Motor neuron (in vitro differentiated cells): ENCODE data around the gene CFAP119. TPM values are rescaled to one million over a fixed set of nuclear protein-coding genes. Genes with fewer than 3 reads are reported as not detected.

ENCODE experiments used
- ATAC-seq, 8 experiments: fragments of 200-7000 bp; cut with Tn5 transposase; replicated peaks in 6 of 8; 2 replicates each; pipeline ENCODE4 v1.8.0; 2021; ENCODE audit warnings: mild to moderate bottlenecking in 8 of 8, moderate library complexity in 8 of 8
- H3K27ac ChIP-seq, 2 donors: fragments of 250-450 bp; sonication (Bioruptor Pico); 2 replicates each; pipeline ENCODE4 v1.9.0; 2021; ENCODE audit warnings: antibody characterized with exemption in 2 of 2, mild to moderate bottlenecking in 2 of 2, moderate library complexity in 1 of 2
- H3K4me1 ChIP-seq, 2 donors: fragments of 250-450 bp; sonication (Bioruptor Pico); replicated peaks in 1 of 2; 2 replicates each; pipeline ENCODE4 v1.6.1; 2021; ENCODE audit warnings: antibody characterized with exemption in 2 of 2, mild to moderate bottlenecking in 2 of 2, moderate library complexity in 1 of 2
- H3K4me3 ChIP-seq, 5 donors: fragments of 250-450 bp; sonication (Bioruptor Pico); 2 replicates each; pipeline ENCODE4 v1.9.0; 2021; ENCODE audit warnings: antibody characterized with exemption in 5 of 5, mild to moderate bottlenecking in 5 of 5, moderate library complexity in 4 of 5
- WGBS, 10 experiments: fragments of 450-650 bp; shearing (Covaris generic); methylation state at CpG; one replicate each; pipeline ENCODE4 v1.0.0; 2022; 5-methylcytosine and 5-hydroxymethylcytosine counted together
- in situ Hi-C, 9 experiments: fragments of 400-800 bp; cut with MboI; loops; one replicate each; pipeline ENCODE4 v1.15.0; 2021; ENCODE audit warnings: low sequenced_read_pairs in 9 of 9, low pct_unique_long_range_greater_than_20kb in 2 of 9; ENCODE audit not compliant: unreplicated experiment in 9 of 9
- total RNA-seq, 8 experiments: library from RNA; unstranded; fragments of 300-600 nt; gene quantifications; 2 replicates each; pipeline versions ENCODE4 v1.2.3 to v1.2.4, GENCODE V29; 2022

The CFAP119 gene
- total RNA-seq, 8 experiments from 2014 or later, result 4.5 to 24.1 (median 11.4) TPM

DNA sequence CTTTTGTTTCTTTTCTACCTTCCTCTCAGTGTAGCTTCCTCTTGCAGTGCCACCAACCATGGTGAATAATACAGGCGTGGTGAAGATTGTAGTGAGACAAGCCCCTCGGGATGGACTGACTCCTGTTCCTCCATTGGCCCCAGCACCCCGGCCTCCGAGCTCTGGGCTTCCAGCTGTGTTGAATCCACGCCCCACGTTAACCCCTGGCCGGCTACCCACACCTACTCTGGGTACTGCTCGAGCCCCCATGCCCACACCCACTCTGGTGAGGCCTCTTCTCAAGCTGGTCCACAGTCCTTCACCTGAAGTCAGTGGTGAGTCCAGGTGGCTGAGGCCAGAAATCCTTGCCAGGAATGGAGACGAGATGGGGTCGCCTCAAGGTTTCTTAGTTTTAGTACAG, 38.9 kb downstream of the CFAP119 start:
- WGBS, 10 experiments, result 80 to 100% (median 90%) methylated on average over 1 to 6 of the region's 10 CpGs; no CpG with 5 or more reads in 4 of the 10 experiments
- no peak overlapping the region for H3K4me3 ChIP-seq
- H3K4me1 ChIP-seq, result no peaks in the 10 kb centered on the region
- ATAC-seq, result no peak
- in situ Hi-C loops, result no loop called here
- no peak overlapping the region for H3K27ac ChIP-seq

DNA sequence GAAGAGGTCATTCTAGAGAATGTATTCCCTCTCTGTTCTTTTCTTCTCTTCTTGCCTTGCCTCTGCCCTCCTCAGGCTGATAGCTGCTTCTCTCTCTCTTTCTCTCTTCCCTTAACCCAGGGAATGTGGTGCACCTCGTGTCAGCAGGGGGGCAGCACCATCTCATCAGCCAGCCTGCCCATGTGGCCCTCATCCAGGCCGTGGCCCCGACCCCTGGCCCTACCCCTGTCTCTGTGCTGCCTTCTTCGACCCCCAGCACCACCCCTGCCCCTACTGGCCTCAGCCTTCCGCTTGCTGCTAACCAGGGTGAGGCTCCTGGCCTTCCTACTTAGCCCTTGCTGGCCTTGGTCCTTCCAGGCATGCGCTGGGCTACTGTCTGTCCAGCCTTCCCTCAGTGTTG, 39.4 kb downstream of the CFAP119 start:
- in situ Hi-C loops, result no loop called here
- H3K4me3 ChIP-seq, result no peak overlapping the region
- H3K4me1 ChIP-seq, result no peaks in the 10 kb centered on the region
- WGBS, 10 experiments, result 57 to 100% (median 70%) methylated on average over 1 to 3 of the region's 6 CpGs; no CpG with 5 or more reads in 4 of the 10 experiments
- no peak overlapping the region for H3K27ac ChIP-seq
- ATAC-seq, result no peak

DNA sequence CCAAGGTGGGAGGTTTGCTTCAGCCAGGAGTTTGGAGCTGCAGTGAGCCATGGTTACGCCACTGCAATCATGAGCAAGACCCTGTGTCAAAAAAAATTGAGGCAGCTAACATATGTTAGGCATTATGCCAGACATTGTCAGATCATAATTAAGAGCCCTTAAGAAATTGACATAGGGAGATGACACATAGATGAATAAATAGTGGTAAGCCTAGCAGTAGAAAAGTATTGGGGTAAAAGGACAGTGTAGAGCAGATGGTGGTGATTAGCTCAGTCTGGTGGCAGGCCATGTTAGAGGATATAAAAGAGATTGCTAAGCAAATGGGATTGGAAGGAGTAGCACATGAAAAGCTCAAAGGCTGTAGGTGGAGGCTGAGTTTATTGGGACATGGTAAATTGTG, 40.3 kb downstream of the CFAP119 start:
- in situ Hi-C loops, result no loop called here
- Histone ChIP-seq H3K27ac (no peak overlapping the region), H3K4me1 (no peaks in the 10 kb centered on the region), H3K4me3 (no peak overlapping the region)
- peak in 1 of 8 experiments; percentile 42 for ATAC-seq
- WGBS, 10 experiments, result 100% methylated on average over 1 of the region's 1 CpG; no CpG with 5 or more reads in 6 of the 10 experiments

DNA sequence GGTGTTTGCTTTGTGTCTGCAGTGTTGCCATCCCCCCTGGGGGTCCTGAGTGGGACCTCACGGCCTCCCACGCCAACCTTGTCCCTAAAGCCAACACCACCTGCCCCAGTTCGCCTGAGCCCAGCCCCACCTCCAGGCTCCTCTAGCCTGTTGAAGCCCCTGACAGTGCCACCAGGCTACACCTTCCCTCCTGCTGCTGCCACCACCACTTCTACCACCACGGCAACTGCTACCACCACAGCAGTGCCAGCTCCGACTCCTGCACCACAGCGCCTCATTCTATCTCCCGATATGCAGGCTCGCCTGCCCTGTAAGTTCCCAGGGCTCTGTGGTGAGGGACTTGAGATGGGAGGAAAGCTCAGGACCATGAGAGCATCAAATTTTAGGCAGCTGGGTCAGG, 40.7 kb downstream of the CFAP119 start:
- ATAC-seq, result no peak
- WGBS, 10 experiments, result 67 to 97% (median 80%) methylated on average over 2 to 5 of the region's 8 CpGs; no CpG with 5 or more reads in 7 of the 10 experiments
- Histone ChIP-seq H3K4me1 (no peaks in the 10 kb centered on the region), H3K4me3 (no peak overlapping the region), H3K27ac (no peak overlapping the region)
- in situ Hi-C loops, result no loop called here

- ATAC-seq, result no peak
- H3K27ac ChIP-seq, result no peak overlapping the region
- H3K4me1 ChIP-seq, result no peaks in the 10 kb centered on the region
- 90 to 100% (median 99%) methylated on average over 1 to 5 of the region's 9 CpGs for WGBS, 10 experiments
- no peak overlapping the region for H3K4me3 ChIP-seq
- in situ Hi-C loops, result no loop called here
These were observed 41.2 kb downstream of the CFAP119 start for GRCh38 chr16:30720694-30721093.

- WGBS, 10 experiments, result 58 to 100% (median 92%) methylated on average over 1 to 9 of the region's 11 CpGs; no CpG with 5 or more reads in 1 of the 10 experiments
- ATAC-seq, result no peak
- Histone ChIP-seq H3K4me1 (no peaks in the 10 kb centered on the region), H3K4me3 (no peak overlapping the region), H3K27ac (no peak overlapping the region)
- in situ Hi-C loops, result no loop called here
These were observed 41.8 kb downstream of the CFAP119 start for GRCh38 chr16:30720086-30720485.

DNA sequence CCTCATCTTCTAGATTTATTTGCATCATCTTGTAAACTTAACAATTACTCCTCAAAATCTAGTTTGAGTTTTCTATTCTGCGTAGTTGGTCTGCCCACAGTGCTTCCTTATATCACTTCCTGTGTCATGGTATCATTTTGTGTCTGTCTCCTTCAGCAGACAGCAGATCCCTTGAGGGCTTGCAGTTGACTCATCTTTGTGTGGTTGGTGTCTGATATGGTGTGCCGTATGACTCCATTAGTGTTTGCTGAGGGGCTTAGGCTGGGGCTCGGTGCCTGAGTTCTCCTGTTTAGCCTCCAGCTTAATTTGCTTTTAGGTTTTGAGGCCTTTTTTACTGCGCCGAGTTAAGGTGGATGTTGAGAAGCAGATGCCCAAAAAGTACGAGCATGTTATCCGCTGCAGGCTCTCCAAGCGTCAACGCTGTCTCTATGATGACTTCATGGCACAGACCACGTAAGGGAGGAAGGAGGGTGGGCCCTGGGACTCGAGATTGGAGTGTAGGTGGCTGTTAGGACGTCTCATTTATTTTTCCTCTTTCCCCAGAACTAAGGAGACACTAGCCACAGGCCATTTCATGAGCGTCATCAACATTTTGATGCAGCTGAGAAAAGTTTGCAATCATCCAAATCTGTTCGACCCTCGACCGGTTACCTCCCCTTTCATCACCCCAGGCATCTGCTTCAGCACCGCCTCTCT, 46.0 kb downstream of the CFAP119 start:
- no peak overlapping the region for H3K4me3 ChIP-seq
- H3K27ac ChIP-seq, result no peak overlapping the region
- no peaks in the 10 kb centered on the region for H3K4me1 ChIP-seq
- in situ Hi-C loops, result no loop called here
- 87 to 100% (median 96%) methylated on average over 1 to 16 of the region's 17 CpGs for WGBS, 10 experiments
- no peak for ATAC-seq

- no peak for ATAC-seq
- H3K4me1 ChIP-seq, result no peaks in the 10 kb centered on the region
- in situ Hi-C loops, result no loop called here
- WGBS, 10 experiments, result 83 to 100% (median 100%) methylated on average over 1 of the region's 1 CpG; no CpG with 5 or more reads in 4 of the 10 experiments
- H3K27ac ChIP-seq, result no peak overlapping the region
- no peak overlapping the region for H3K4me3 ChIP-seq
These were observed 50.1 kb downstream of the CFAP119 start for GRCh38 chr16:30711712-30712111.

DNA sequence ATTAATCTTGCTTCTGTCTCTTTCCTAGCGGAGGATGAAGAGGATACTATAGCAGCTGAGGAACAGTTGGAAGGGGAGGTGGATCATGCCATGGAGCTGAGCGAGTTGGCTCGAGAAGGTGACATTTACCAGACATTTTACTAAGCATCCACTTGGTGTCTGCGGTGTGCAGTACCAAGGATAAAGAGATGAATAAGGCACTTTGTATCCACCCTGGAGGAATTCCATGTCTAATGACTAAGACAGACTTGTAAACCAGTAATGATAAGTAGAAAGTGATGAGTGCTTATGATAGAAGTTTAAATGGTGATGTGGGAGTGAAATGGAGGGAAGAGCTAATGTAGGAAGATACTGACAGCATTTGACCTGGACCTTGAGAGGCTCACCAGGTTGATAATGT, 50.9 kb downstream of the CFAP119 start:
- 80 to 100% (median 100%) methylated on average over 1 to 4 of the region's 4 CpGs; no CpG with 5 or more reads in 1 of the 10 experiments for WGBS, 10 experiments
- Histone ChIP-seq H3K4me1 (no peaks in the 10 kb centered on the region), H3K27ac (no peak overlapping the region), H3K4me3 (no peak overlapping the region)
- in situ Hi-C loops, result no loop called here
- ATAC-seq, result no peak

Other genes with a start within 250 kb of the CFAP119 start
- 10 to 100 TPM; 19.2 to 50.4 (median 36.7) TPM for gene ZNF768, start 235.5 kb downstream of the CFAP119 start, total RNA-seq
- 10 to 100 TPM in 3 of 8 experiments, 1 to 10 TPM in 5; 5.2 to 15.2 (median 8.1) TPM for gene ZNF747, start 227.2 kb downstream of the CFAP119 start, total RNA-seq
- gene ZNF764, start 203.7 kb downstream of the CFAP119 start, total RNA-seq, result 10 to 100 TPM in 3 of 8 experiments, 1 to 10 TPM in 5; 3.4 to 13.0 (median 9.3) TPM
- gene ZNF688, start 190.3 kb downstream of the CFAP119 start, total RNA-seq, result 10 to 100 TPM in 2 of 8 experiments, 1 to 10 TPM in 6; 4.5 to 13.8 (median 8.0) TPM
- 10 to 100 TPM in 5 of 8 experiments, 1 to 10 TPM in 3; 4.9 to 15.0 (median 11.2) TPM for gene ZNF785, start 176.4 kb downstream of the CFAP119 start, total RNA-seq
- gene ZNF689, start 151.7 kb downstream of the CFAP119 start, total RNA-seq, result 10 to 100 TPM in 4 of 8 experiments, 1 to 10 TPM in 4; 6.0 to 18.7 (median 10.1) TPM
- 10 to 100 TPM; 12.4 to 30.7 (median 19.9) TPM for gene PRR14, start 111.1 kb downstream of the CFAP119 start, total RNA-seq
- 10 to 100 TPM; 17.4 to 53.3 (median 29.4) TPM for gene FBRS, start 103.6 kb downstream of the CFAP119 start, total RNA-seq
- 10 to 100 TPM in 5 of 8 experiments, 1 to 10 TPM in 3; 6.1 to 47.8 (median 11.3) TPM for gene SRCAP, start 62.9 kb downstream of the CFAP119 start, total RNA-seq
- gene PHKG2, start 13.6 kb downstream of the CFAP119 start, total RNA-seq, result 10 to 100 TPM; 12.0 to 35.7 (median 18.6) TPM
- 100 to 1,000 TPM in 2 of 8 experiments, 10 to 100 TPM in 6; 65.9 to 124 (median 90.3) TPM for gene RNF40, start 260 bp upstream of the CFAP119 start, total RNA-seq
- 10 to 100 TPM in 7 of 8 experiments, 1 to 10 TPM in 1; 7.9 to 32.4 (median 21.1) TPM for gene ZNF629, start 25.1 kb upstream of the CFAP119 start, total RNA-seq
- 10 to 100 TPM; 16.7 to 40.3 (median 20.5) TPM for gene BCL7C, start 132.0 kb upstream of the CFAP119 start, total RNA-seq
- gene CTF1, start 134.6 kb upstream of the CFAP119 start, total RNA-seq, result 1 to 10 TPM in 2 of 8 experiments, under 1 TPM in 6; 0.38 to 2.9 (median 0.66) TPM
- gene FBXL19, start 161.5 kb upstream of the CFAP119 start, total RNA-seq, result 10 to 100 TPM; 10.4 to 49.8 (median 31.4) TPM
- 10 to 100 TPM in 3 of 8 experiments, 1 to 10 TPM in 5; 4.4 to 37.4 (median 6.8) TPM for gene ORAI3, start 187.0 kb upstream of the CFAP119 start, total RNA-seq
- 10 to 100 TPM in 2 of 8 experiments, 1 to 10 TPM in 6; 3.5 to 17.0 (median 6.6) TPM for gene SETD1A, start 195.7 kb upstream of the CFAP119 start, total RNA-seq
- 10 to 100 TPM in 1 of 8 experiments, 1 to 10 TPM in 6, under 1 TPM in 1; 0.67 to 68.7 (median 1.6) TPM for gene HSD3B7, start 223.1 kb upstream of the CFAP119 start, total RNA-seq
- gene STX1B, start 248.6 kb upstream of the CFAP119 start, total RNA-seq, result 10 to 100 TPM in 4 of 8 experiments, 1 to 10 TPM in 2, under 1 TPM in 2; 0.45 to 20.9 (median 10.0) TPM